ENCODE data around the gene FRAS1.

DNA sequence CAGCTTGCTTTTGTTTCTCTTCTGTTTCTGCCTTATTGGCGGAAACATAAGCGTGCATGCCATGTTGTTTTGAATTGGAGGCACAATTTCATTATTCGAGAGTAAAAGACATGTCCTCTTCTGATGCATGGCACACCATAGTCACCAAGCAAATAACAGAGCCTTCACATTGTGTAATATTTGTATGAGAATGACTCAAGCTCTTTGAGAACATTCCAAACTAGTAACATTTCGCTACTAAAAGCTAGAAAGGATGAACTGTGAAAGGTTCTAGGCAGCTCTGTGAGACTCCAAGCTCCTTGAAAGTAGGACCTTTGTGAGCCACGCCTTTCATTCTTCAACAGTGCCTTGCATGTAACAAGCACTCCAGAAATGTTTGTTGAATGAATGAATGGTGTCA lies 485.2 kb downstream of the FRAS1 start:
- no peak for TF ChIP-seq TAF1 (IDR thresholded peaks at IDR 0.05; ENCODE audit: borderline replicate concordance, insufficient read depth, low read length)
- no peak for TF ChIP-seq POLR2AphosphoS5 (IDR thresholded peaks at IDR 0.05; ENCODE audit: low read depth, low read length)
- no peak for TF ChIP-seq SIN3A (IDR thresholded peaks at IDR 0.05; ENCODE audit: borderline replicate concordance, insufficient read depth, low read length)

Measured in PFSK-1 (cell line).